ENCODE measurements around the gene SSR4.

The SSR4 gene

GRCh38 chrX:153770601-153771414 is 23.7 kb upstream of the SSR4 start:
- Histone ChIP-seq H3K27ac (ENCODE audit: low read length) (no peak overlapping the region), H3K36me3 (ENCODE audit: control insufficient read depth in 1 of 2, insufficient read depth in 2 of 2, low read length in 2 of 2) (peaks cover 0 to 13% of the 10 kb centered on the region in 2 donors), H3K4me1 (ENCODE audit: control insufficient read depth in 1 of 2, insufficient read depth in 2 of 2, low read length in 2 of 2) (peaks cover 0 to 3% of the 10 kb centered on the region in 2 donors), H3K9me3 (ENCODE audit: control insufficient read depth in 1 of 2, low read length in 2 of 2) (no peaks in the 10 kb centered on the region), H3K4me3 (ENCODE audit: low read depth in 1 of 2, low read length in 2 of 2) (no peak overlapping the region), H3K27me3 (ENCODE audit: low read depth, low read length) (no peaks in the 10 kb centered on the region)

- no peak overlapping the region for H3K27ac ChIP-seq (ENCODE audit: low read length)
- H3K4me1 ChIP-seq (ENCODE audit: control insufficient read depth in 1 of 2, insufficient read depth in 2 of 2, low read length in 2 of 2) = peaks cover 0 to 3% of the 10 kb centered on the region in 2 donors
- peaks cover 0 to 13% of the 10 kb centered on the region in 2 donors for H3K36me3 ChIP-seq (ENCODE audit: control insufficient read depth in 1 of 2, insufficient read depth in 2 of 2, low read length in 2 of 2)
- no peak overlapping the region for H3K4me3 ChIP-seq (ENCODE audit: low read depth in 1 of 2, low read length in 2 of 2)
- H3K9me3 ChIP-seq (ENCODE audit: control insufficient read depth in 1 of 2, low read length in 2 of 2) = no peaks in the 10 kb centered on the region
- H3K27me3 ChIP-seq (ENCODE audit: low read depth, low read length) = no peaks in the 10 kb centered on the region
These were observed 22.8 kb upstream of the SSR4 start for GRCh38 chrX:153771415-153772315.

- Histone ChIP-seq H3K27ac (ENCODE audit: low read length) (no peak overlapping the region), H3K4me1 (ENCODE audit: control insufficient read depth in 1 of 2, insufficient read depth in 2 of 2, low read length in 2 of 2) (peaks cover 0 to 3% of the 10 kb centered on the region in 2 donors), H3K9me3 (ENCODE audit: control insufficient read depth in 1 of 2, low read length in 2 of 2) (no peaks in the 10 kb centered on the region), H3K36me3 (ENCODE audit: control insufficient read depth in 1 of 2, insufficient read depth in 2 of 2, low read length in 2 of 2) (peaks cover 0 to 13% of the 10 kb centered on the region in 2 donors), H3K4me3 (ENCODE audit: low read depth in 1 of 2, low read length in 2 of 2) (no peak overlapping the region), H3K27me3 (ENCODE audit: low read depth, low read length) (no peaks in the 10 kb centered on the region)
These were observed 21.9 kb upstream of the SSR4 start for GRCh38 chrX:153772316-153773217.

- Histone ChIP-seq H3K4me3 (ENCODE audit: low read depth in 1 of 2, low read length in 2 of 2) (no peak overlapping the region), H3K27ac (ENCODE audit: low read length) (no peak overlapping the region), H3K4me1 (ENCODE audit: control insufficient read depth in 1 of 2, insufficient read depth in 2 of 2, low read length in 2 of 2) (peaks cover 0 to 3% of the 10 kb centered on the region in 2 donors), H3K36me3 (ENCODE audit: control insufficient read depth in 1 of 2, insufficient read depth in 2 of 2, low read length in 2 of 2) (peaks cover 0 to 13% of the 10 kb centered on the region in 2 donors), H3K9me3 (ENCODE audit: control insufficient read depth in 1 of 2, low read length in 2 of 2) (no peaks in the 10 kb centered on the region), H3K27me3 (ENCODE audit: low read depth, low read length) (no peaks in the 10 kb centered on the region)
These were observed 21.3 kb upstream of the SSR4 start for GRCh38 chrX:153773218-153773611.

GRCh38 chrX:153773741-153774575 is 20.5 kb upstream of the SSR4 start:
- H3K27ac ChIP-seq (ENCODE audit: low read length) = no peak overlapping the region
- no peaks in the 10 kb centered on the region for H3K4me1 ChIP-seq (ENCODE audit: control insufficient read depth in 1 of 2, insufficient read depth in 2 of 2, low read length in 2 of 2)
- no peaks in the 10 kb centered on the region for H3K9me3 ChIP-seq (ENCODE audit: control insufficient read depth in 1 of 2, low read length in 2 of 2)
- no peaks in the 10 kb centered on the region for H3K27me3 ChIP-seq (ENCODE audit: low read depth, low read length)
- H3K4me3 ChIP-seq (ENCODE audit: low read depth in 1 of 2, low read length in 2 of 2) = no peak overlapping the region
- peaks cover 0 to 13% of the 10 kb centered on the region in 2 donors for H3K36me3 ChIP-seq (ENCODE audit: control insufficient read depth in 1 of 2, insufficient read depth in 2 of 2, low read length in 2 of 2)

GRCh38 chrX:153774576-153775292 is 19.7 kb upstream of the SSR4 start:
- Histone ChIP-seq H3K9me3 (ENCODE audit: control insufficient read depth in 1 of 2, low read length in 2 of 2) (no peaks in the 10 kb centered on the region), H3K36me3 (ENCODE audit: control insufficient read depth in 1 of 2, insufficient read depth in 2 of 2, low read length in 2 of 2) (peaks cover 0 to 13% of the 10 kb centered on the region in 2 donors), H3K27me3 (ENCODE audit: low read depth, low read length) (no peaks in the 10 kb centered on the region)

GRCh38 chrX:153775293-153776119 is 19.0 kb upstream of the SSR4 start:
- H3K4me3 ChIP-seq (ENCODE audit: low read depth in 1 of 2, low read length in 2 of 2) = no peak overlapping the region
- H3K27ac ChIP-seq (ENCODE audit: low read length) = no peak overlapping the region
- peaks cover 0 to 8% of the 10 kb centered on the region in 2 donors for H3K4me1 ChIP-seq (ENCODE audit: control insufficient read depth in 1 of 2, insufficient read depth in 2 of 2, low read length in 2 of 2)
- H3K27me3 ChIP-seq (ENCODE audit: low read depth, low read length) = no peaks in the 10 kb centered on the region
- no peaks in the 10 kb centered on the region for H3K9me3 ChIP-seq (ENCODE audit: control insufficient read depth in 1 of 2, low read length in 2 of 2)
- peaks cover 0 to 13% of the 10 kb centered on the region in 2 donors for H3K36me3 ChIP-seq (ENCODE audit: control insufficient read depth in 1 of 2, insufficient read depth in 2 of 2, low read length in 2 of 2)

More at GRCh38 chrX:153774576-153775292, 19.7 kb upstream of the SSR4 start:
- H3K27ac ChIP-seq (ENCODE audit: low read length) = no peak overlapping the region
- no peak overlapping the region for H3K4me3 ChIP-seq (ENCODE audit: low read depth in 1 of 2, low read length in 2 of 2)
- H3K4me1 ChIP-seq (ENCODE audit: control insufficient read depth in 1 of 2, insufficient read depth in 2 of 2, low read length in 2 of 2) = peaks cover 0 to under 1% of the 10 kb centered on the region in 2 donors

GRCh38 chrX:153776120-153776599 is 18.3 kb upstream of the SSR4 start:
- peaks cover 0 to 9% of the 10 kb centered on the region in 2 donors for H3K36me3 ChIP-seq (ENCODE audit: control insufficient read depth in 1 of 2, insufficient read depth in 2 of 2, low read length in 2 of 2)
- peaks cover 0 to 12% of the 10 kb centered on the region in 2 donors for H3K4me1 ChIP-seq (ENCODE audit: control insufficient read depth in 1 of 2, insufficient read depth in 2 of 2, low read length in 2 of 2)
- H3K4me3 ChIP-seq (ENCODE audit: low read depth in 1 of 2, low read length in 2 of 2) = no peak overlapping the region
- H3K27me3 ChIP-seq (ENCODE audit: low read depth, low read length) = no peaks in the 10 kb centered on the region
- no peak overlapping the region for H3K27ac ChIP-seq (ENCODE audit: low read length)
- H3K9me3 ChIP-seq (ENCODE audit: control insufficient read depth in 1 of 2, low read length in 2 of 2) = no peaks in the 10 kb centered on the region

- peaks cover 0 to 16% of the 10 kb centered on the region in 2 donors for H3K4me1 ChIP-seq (ENCODE audit: control insufficient read depth in 1 of 2, insufficient read depth in 2 of 2, low read length in 2 of 2)
- no peaks in the 10 kb centered on the region for H3K27me3 ChIP-seq (ENCODE audit: low read depth, low read length)
- no peaks in the 10 kb centered on the region for H3K9me3 ChIP-seq (ENCODE audit: control insufficient read depth in 1 of 2, low read length in 2 of 2)
- H3K27ac ChIP-seq (ENCODE audit: low read length) = no peak overlapping the region
- H3K4me3 ChIP-seq (ENCODE audit: low read depth in 1 of 2, low read length in 2 of 2) = no peak overlapping the region
- H3K36me3 ChIP-seq (ENCODE audit: control insufficient read depth in 1 of 2, insufficient read depth in 2 of 2, low read length in 2 of 2) = peaks cover 0 to 6% of the 10 kb centered on the region in 2 donors
These were observed 17.8 kb upstream of the SSR4 start for GRCh38 chrX:153776611-153777045.

Measured in muscle layer of duodenum (tissue), 2 donors.